Raji (cell line): ENCODE measurements around the gene EXOC7.

Source experiments
- POLR2A ChIP-seq: IDR thresholded peaks from 2 replicates; pipeline ENCODE4 v1.6.1; 2011; ENCODE audit warnings: low read depth, low read length, control low read depth; ENCODE audit not compliant: insufficient read depth

EXOC7 gene

GRCh38 chr17:76078860-76079534 lies 24.6 kb downstream of the EXOC7 start, which contains the start of gene ZACN:
Gene ZACN (plus strand): TSS chr17:76079182. CDS start chr17:76079265, 83 bp downstream.
- no peak for TF ChIP-seq POLR2A

- TF ChIP-seq POLR2A, result no peak
Measured at GRCh38 chr17:76077584-76078110, 25.9 kb downstream of the EXOC7 start.

- TF ChIP-seq POLR2A, result no peak
Measured at GRCh38 chr17:76076765-76077583, 26.6 kb downstream of the EXOC7 start.

- no peak for TF ChIP-seq POLR2A
Measured at GRCh38 chr17:76076146-76076764, 27.3 kb downstream of the EXOC7 start.

- TF ChIP-seq POLR2A, result no peak
Measured at GRCh38 chr17:76075364-76076145, 28.0 kb downstream of the EXOC7 start.

- TF ChIP-seq POLR2A, result no peak
Measured at GRCh38 chr17:76074390-76075363, 28.9 kb downstream of the EXOC7 start, which contains the start of gene GALR2. Gene GALR2 (plus strand): TSS chr17:76074781. CDS start chr17:76074884, 103 bp downstream.

- peak; percentile 95 for TF ChIP-seq POLR2A
Measured at GRCh38 chr17:76072148-76072858, 31.3 kb downstream of the EXOC7 start, which contains the start of gene SRP68. Gene SRP68 (minus strand): TSS chr17:76072517. CDS start chr17:76072491, 26 bp downstream.

- no peak for TF ChIP-seq POLR2A
Measured at GRCh38 chr17:76071531-76072147, 31.9 kb downstream of the EXOC7 start.

- TF ChIP-seq POLR2A, result no peak
Measured at GRCh38 chr17:76065775-76066174, 37.8 kb downstream of the EXOC7 start.

- TF ChIP-seq POLR2A, result no peak
Measured at GRCh38 chr17:76063875-76064546, 39.6 kb downstream of the EXOC7 start.

GRCh38 chr17:76056882-76057281 lies 46.7 kb downstream of the EXOC7 start:
- no peak for TF ChIP-seq POLR2A

- TF ChIP-seq POLR2A, result no peak
Measured at GRCh38 chr17:76054112-76054476, 49.5 kb downstream of the EXOC7 start.
